Tibial nerve (tissue), 4 donors: ENCODE results near the gene SLC25A21. TPM values are rescaled to one million over a fixed set of nuclear protein-coding genes. Genes with fewer than 3 reads are reported as not detected.
"Not testable (repeated sequence)": the region's sequence is repeated elsewhere in the genome, so short reads cannot be mapped to it uniquely, and the experiment has no call there.

Experiments used
- DNase-seq, 2 donors: peaks; one replicate each; pipeline ENCODE4 v3.0.0-alpha.2; 2019; ENCODE audit warnings: low spot score in 2 of 2
- H3K27ac ChIP-seq, 4 donors: fragments of 200-600 bp; sonication (generic) in 3 of 4; one replicate each; pipeline ENCODE4 v1.5.1; 2017 to 2019; ENCODE audit warnings: mild to moderate bottlenecking in 1 of 4
- H3K27me3 ChIP-seq, 2 donors: fragments of 200-600 bp; sonication (generic) in 1 of 2; one replicate each; pipeline versions ENCODE4 v1.5.1 to v1.6.0; 2017 to 2019
- H3K36me3 ChIP-seq, 3 donors: fragments of 200-600 bp; sonication (generic); one replicate each; pipeline ENCODE4 v1.5.1; 2018 to 2019
- H3K4me1 ChIP-seq, 4 donors: fragments of 200-600 bp; sonication (generic) in 3 of 4; one replicate each; pipeline ENCODE4 v1.5.1; 2017 to 2019
- H3K4me3 ChIP-seq, 4 donors: fragments of 200-600 bp; sonication (generic) in 3 of 4; one replicate each; pipeline ENCODE4 v1.5.1; 2017 to 2019; ENCODE audit warnings: mild to moderate bottlenecking in 1 of 4, moderate library complexity in 1 of 4
- H3K9me3 ChIP-seq, 4 donors: fragments of 200-600 bp; sonication (generic) in 3 of 4; one replicate each; pipeline ENCODE4 v1.5.1; 2017 to 2019
- EP300 ChIP-seq, 2 donors: sonication (generic); formaldehyde crosslinking; IDR thresholded peaks; one replicate each; pipeline ENCODE4 v1.6.1; 2017; ENCODE audit warnings: antibody characterized with exemption in 2 of 2, mild to moderate bottlenecking in 1 of 2
- POLR2A ChIP-seq, 2 donors: fragments of 450-650 bp; IDR thresholded peaks; one replicate each; pipeline ENCODE4 v1.6.1; 2017; ENCODE audit warnings: antibody characterized with exemption in 2 of 2, mild to moderate bottlenecking in 2 of 2, moderate library complexity in 2 of 2
- WGBS, 2 donors: methylation state at CpG; one replicate each; pipeline ENCODE4 v1.1.5; 2018; 5-methylcytosine and 5-hydroxymethylcytosine counted together
- total RNA-seq, 4 donors: library from RNA; depleted of rRNA; stranded (reverse); fragments of >200 nt; gene quantifications; one replicate each; pipeline ENCODE4 v1.1.0, GENCODE V29; 2016
- TF ChIP-seq, protein P1 (sequence below), 5 experiments: fragments of 200-600 bp in 3 of 5; fragments of 450-650 bp in 2 of 5; sonication (generic) in 3 of 5; IDR thresholded peaks; one replicate each; pipeline ENCODE4 v1.5.1; 2016 to 2019; ENCODE audit warnings: antibody characterized with exemption in 5 of 5, mild to moderate bottlenecking in 3 of 5, moderate library complexity in 2 of 5

SLC25A21 gene
- total RNA-seq, 4 donors from 2014 or later, result 0.30 to 0.98 (median 0.42) TPM; not detected in 1

DNA sequence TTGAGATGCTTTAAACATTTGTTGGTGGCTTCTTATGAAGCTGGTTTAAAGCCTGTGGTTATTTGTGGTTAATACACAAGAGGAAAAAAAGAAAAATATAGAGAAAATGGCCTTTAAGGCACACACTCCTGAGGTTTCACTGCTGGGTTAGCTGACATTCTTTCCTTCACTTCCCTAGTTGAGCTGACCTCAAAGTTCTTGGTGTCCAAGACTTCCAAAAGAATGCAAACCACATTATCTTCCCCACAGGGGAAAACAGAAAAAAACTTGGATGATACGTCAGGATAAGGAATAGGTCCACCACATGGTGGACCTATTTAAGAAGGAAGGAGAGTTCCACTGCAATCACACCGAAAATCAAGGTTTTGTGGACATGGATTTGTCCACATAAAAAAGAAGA, 94.3 kb downstream of the SLC25A21 start:
- TF ChIP-seq POLR2A (IDR thresholded peaks at IDR 0.05), result no peak
- TF ChIP-seq, protein P1, sequence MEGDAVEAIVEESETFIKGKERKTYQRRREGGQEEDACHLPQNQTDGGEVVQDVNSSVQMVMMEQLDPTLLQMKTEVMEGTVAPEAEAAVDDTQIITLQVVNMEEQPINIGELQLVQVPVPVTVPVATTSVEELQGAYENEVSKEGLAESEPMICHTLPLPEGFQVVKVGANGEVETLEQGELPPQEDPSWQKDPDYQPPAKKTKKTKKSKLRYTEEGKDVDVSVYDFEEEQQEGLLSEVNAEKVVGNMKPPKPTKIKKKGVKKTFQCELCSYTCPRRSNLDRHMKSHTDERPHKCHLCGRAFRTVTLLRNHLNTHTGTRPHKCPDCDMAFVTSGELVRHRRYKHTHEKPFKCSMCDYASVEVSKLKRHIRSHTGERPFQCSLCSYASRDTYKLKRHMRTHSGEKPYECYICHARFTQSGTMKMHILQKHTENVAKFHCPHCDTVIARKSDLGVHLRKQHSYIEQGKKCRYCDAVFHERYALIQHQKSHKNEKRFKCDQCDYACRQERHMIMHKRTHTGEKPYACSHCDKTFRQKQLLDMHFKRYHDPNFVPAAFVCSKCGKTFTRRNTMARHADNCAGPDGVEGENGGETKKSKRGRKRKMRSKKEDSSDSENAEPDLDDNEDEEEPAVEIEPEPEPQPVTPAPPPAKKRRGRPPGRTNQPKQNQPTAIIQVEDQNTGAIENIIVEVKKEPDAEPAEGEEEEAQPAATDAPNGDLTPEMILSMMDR (IDR thresholded peaks at IDR 0.05), result no peak
- TF ChIP-seq EP300 (IDR thresholded peaks at IDR 0.05), result no peak
- DNase-seq, result no peak
- Histone ChIP-seq H3K36me3 (no peaks in the 10 kb centered on the region), H3K27me3 (no peaks in the 10 kb centered on the region), H3K27ac (no peak overlapping the region), H3K9me3 (no peaks in the 10 kb centered on the region), H3K4me3 (no peak overlapping the region), H3K4me1 (no peaks in the 10 kb centered on the region)
- WGBS, 2 donors, result 43 to 44% methylated on average over 2 of the region's 2 CpGs

DNA sequence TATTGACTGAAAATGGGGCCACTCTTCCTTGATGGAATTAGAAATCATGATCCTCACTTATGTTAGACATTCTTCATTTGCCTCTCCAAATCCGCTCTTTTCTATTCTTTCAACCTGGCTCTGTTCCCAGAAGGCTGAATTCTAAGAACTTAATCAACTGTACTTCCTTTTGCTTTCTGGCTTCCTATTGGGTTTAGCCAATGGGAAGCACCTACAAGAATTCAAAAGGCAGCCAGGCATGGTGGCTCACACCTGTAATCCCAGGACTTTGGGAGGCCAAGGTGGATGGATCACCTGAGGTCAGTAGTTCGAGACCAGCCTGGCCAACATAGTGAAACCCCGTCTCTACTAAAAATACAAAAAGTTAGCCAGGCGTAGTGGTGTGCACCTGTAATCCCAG, 98.1 kb downstream of the SLC25A21 start:
- H3K4me1 ChIP-seq, H3K27me3 ChIP-seq, DNase-seq, H3K4me3 ChIP-seq, H3K9me3 ChIP-seq, H3K36me3 ChIP-seq, H3K27ac ChIP-seq: not testable (repeated sequence)
- 64 to 75% methylated on average over 4 of the region's 4 CpGs for WGBS, 2 donors

DNA sequence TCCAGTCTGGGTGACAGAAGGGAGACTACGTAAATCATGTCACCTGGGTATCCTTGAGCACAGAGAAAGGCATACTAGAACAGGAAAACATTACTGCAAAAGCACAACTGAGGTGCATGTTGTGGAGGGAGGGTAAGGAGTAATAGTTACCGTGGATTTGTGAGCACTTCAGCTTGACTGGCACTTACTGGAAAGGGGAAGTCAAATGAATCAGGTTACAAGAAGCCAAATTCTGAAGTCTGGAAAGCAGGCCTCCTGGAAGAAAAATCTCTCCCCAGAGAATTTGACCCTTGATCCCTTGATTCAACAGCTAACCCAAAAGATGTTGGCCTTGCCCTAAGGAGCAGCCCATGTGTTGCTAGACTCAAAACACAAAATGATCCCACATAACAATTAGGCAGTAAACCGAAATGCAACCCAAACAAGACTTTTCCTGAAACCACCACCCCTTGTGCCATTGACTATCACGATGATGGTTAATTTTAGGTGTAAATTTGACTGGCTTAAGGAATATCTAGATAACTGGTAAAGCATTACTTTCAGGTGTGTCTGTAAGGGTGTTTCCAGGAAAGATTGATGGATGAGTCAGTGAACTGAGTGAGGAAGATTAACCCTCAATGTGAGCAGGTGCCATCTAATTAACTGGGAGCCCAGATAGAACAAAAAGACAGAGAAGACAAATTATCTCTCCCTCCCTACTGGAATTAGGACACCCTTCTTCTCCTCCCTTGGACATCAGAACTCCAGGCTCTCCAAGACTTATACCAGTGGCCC, 108.8 kb downstream of the SLC25A21 start:
- H3K9me3 ChIP-seq, result no peaks in the 10 kb centered on the region
- H3K4me3 ChIP-seq, result no peak overlapping the region
- WGBS, 2 donors, result 67 to 75% methylated on average over 4 of the region's 4 CpGs
- TF ChIP-seq POLR2A (IDR thresholded peaks at IDR 0.05), result no peak
- TF ChIP-seq, protein P1 (IDR thresholded peaks at IDR 0.05), result no peak
- no peak for TF ChIP-seq EP300 (IDR thresholded peaks at IDR 0.05)
- H3K27ac ChIP-seq, result no peak overlapping the region
- peaks cover 0 to 12% (median 0%) of the 10 kb centered on the region in 4 donors for H3K4me1 ChIP-seq
- H3K36me3 ChIP-seq, result no peaks in the 10 kb centered on the region
- no peaks in the 10 kb centered on the region for H3K27me3 ChIP-seq
- no peak for DNase-seq

DNA sequence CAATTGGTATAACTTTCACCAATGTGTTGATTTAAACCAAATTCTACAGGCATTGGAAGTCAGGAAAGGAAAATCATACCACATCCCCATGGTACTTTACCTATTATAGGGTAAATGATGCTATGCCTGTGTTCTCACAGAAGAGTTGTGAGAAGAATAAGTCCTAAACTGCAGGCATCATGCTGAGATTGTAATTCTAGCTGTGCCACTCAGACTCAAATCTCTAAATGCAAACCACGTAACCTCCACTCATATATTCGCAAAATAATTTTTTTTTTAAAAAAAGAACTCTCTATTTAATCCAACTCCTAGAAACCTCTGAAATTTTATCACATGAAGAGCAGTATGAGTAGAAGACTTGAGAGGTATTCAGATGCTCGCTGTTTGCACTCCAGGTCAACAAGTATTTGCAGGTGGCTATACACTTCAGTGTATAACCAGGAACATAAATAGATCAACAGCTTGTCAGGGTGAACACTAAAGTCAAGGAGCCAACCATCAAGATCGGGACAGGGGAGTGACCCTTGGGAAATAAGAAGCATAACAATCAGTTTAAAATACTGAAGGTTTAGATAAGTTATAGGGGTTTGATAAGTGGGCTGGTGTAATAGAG, 110.1 kb downstream of the SLC25A21 start:
- no peaks in the 10 kb centered on the region for H3K27me3 ChIP-seq
- H3K9me3 ChIP-seq, result no peaks in the 10 kb centered on the region
- TF ChIP-seq EP300 (IDR thresholded peaks at IDR 0.05), result no peak
- TF ChIP-seq POLR2A (IDR thresholded peaks at IDR 0.05), result no peak
- TF ChIP-seq, protein P1 (IDR thresholded peaks at IDR 0.05), result no peak
- no peak for DNase-seq
- 93 to 95% methylated on average over 4 of the region's 4 CpGs for WGBS, 2 donors
- H3K36me3 ChIP-seq, result no peaks in the 10 kb centered on the region
- peaks cover 0 to 12% (median 0%) of the 10 kb centered on the region in 4 donors for H3K4me1 ChIP-seq
- H3K4me3 ChIP-seq, result no peak overlapping the region
- no peak overlapping the region for H3K27ac ChIP-seq

DNA sequence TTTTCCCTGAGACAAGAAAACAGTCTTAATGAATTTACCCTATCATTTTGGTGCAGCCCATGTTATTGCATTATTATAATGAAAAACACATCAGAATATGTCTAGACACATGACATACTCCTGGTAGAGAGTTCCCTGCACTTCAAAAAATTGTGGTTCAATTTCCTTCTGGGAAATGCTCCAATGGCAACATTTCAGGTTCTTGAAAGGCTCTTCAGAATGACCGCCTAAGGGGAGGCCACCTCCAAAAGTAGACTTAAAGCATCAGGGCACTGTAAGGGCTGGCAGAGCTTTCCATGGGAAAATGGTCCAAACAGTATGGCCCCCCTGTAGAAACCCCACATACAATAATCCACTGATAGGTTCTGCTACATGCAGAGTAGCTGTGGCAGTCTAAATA, 110.7 kb downstream of the SLC25A21 start:
- TF ChIP-seq EP300 (IDR thresholded peaks at IDR 0.05), result no peak
- TF ChIP-seq, protein P1 (IDR thresholded peaks at IDR 0.05), result no peak
- no peak for TF ChIP-seq POLR2A (IDR thresholded peaks at IDR 0.05)
- DNase-seq, result no peak
- Histone ChIP-seq H3K4me1 (peaks cover 0 to 12% (median 0%) of the 10 kb centered on the region in 4 donors), H3K36me3 (no peaks in the 10 kb centered on the region), H3K4me3 (no peak overlapping the region), H3K27ac (no peak overlapping the region), H3K27me3 (no peaks in the 10 kb centered on the region), H3K9me3 (no peaks in the 10 kb centered on the region)
- WGBS, 2 donors, result 78 to 81% methylated on average over 1 of the region's 1 CpG
